ENCODE data around the gene PIK3CG. TPM values are rescaled to one million over a fixed set of nuclear protein-coding genes. Genes with fewer than 3 reads are reported as not detected.
"Not testable (repeated sequence)": the region's sequence is repeated elsewhere in the genome, so short reads cannot be mapped to it uniquely, and the experiment has no call there.

The PIK3CG gene
- total RNA-seq, 1 experiment from 2014 or later = not detected

DNA sequence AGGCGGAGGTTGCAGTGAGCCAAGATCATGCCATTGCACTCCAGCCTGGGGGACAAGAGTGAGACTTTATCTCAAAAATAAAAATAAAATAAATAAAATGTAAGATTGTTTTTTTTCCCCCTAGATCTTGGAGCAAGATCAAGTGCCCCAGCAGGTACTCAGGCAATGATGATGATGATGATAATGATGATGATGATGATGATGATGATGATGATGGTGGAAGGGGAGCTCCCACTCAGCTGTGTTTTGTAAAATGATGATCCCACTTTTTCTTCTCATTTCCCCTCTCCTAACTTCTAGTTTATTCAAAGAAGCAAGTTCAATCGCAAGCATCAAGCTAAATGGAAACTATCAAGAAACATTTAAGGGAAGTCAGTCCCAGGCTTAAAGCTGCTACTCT is 50.3 kb downstream of the PIK3CG start:
- no peak overlapping the region for H3K27ac Mint-ChIP-seq (ENCODE audit: unreplicated experiment)
- TF ChIP-seq, protein P1, sequence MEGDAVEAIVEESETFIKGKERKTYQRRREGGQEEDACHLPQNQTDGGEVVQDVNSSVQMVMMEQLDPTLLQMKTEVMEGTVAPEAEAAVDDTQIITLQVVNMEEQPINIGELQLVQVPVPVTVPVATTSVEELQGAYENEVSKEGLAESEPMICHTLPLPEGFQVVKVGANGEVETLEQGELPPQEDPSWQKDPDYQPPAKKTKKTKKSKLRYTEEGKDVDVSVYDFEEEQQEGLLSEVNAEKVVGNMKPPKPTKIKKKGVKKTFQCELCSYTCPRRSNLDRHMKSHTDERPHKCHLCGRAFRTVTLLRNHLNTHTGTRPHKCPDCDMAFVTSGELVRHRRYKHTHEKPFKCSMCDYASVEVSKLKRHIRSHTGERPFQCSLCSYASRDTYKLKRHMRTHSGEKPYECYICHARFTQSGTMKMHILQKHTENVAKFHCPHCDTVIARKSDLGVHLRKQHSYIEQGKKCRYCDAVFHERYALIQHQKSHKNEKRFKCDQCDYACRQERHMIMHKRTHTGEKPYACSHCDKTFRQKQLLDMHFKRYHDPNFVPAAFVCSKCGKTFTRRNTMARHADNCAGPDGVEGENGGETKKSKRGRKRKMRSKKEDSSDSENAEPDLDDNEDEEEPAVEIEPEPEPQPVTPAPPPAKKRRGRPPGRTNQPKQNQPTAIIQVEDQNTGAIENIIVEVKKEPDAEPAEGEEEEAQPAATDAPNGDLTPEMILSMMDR (IDR thresholded peaks at IDR 0.05; ENCODE audit: unreplicated experiment) = no peak
- CTCF ChIA-PET = no interaction called here
- no TSS peak for BruUV-seq (replicated peaks)
- no peak for DNase-seq
- H3K36me3 Mint-ChIP-seq (ENCODE audit: insufficient read depth, unreplicated experiment) = no peaks in the 10 kb centered on the region
- H3K4me1 Mint-ChIP-seq (ENCODE audit: low read depth, unreplicated experiment) = no peaks in the 10 kb centered on the region
- H3K4me3 Mint-ChIP-seq (ENCODE audit: low read depth, unreplicated experiment) = no peak overlapping the region
- H3K27me3 Mint-ChIP-seq (ENCODE audit: unreplicated experiment) = peaks cover 11% of the 10 kb centered on the region
- no peaks in the 10 kb centered on the region for H3K9me3 Mint-ChIP-seq (ENCODE audit: low read depth, unreplicated experiment)
- intact Hi-C loops (cut with micrococcal nuclease; ENCODE audit: unreplicated experiment) = no loop called here

DNA sequence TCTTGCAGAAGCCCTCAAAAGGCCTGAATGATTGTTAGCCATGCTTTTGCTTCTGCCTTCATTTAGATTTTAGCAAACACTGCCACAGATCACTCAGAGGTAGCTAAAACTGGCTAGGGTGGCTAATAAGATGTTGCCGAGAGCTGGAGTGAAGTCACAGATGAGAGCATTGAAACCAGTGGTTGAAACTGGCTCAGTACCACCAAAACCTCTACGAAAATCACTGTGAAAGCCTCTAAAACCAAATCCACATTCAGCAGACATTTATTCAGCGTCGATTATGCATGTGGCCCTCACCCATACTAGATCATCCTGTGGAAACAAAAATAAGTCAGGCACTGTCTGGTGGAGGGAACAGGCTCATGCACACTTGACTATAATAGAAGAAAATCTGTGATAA is 50.8 kb downstream of the PIK3CG start:
- Mint-ChIP-seq H3K27ac (ENCODE audit: unreplicated experiment) (no peak overlapping the region), H3K4me3 (ENCODE audit: low read depth, unreplicated experiment) (no peak overlapping the region), H3K27me3 (ENCODE audit: unreplicated experiment) (peaks cover 16% of the 10 kb centered on the region), H3K9me3 (ENCODE audit: low read depth, unreplicated experiment) (no peaks in the 10 kb centered on the region), H3K4me1 (ENCODE audit: low read depth, unreplicated experiment) (no peaks in the 10 kb centered on the region), H3K36me3 (ENCODE audit: insufficient read depth, unreplicated experiment) (no peaks in the 10 kb centered on the region)
- intact Hi-C loops (cut with micrococcal nuclease; ENCODE audit: unreplicated experiment) = no loop called here
- no TSS peak for BruUV-seq (replicated peaks)
- DNase-seq = no peak
- CTCF ChIA-PET = no interaction called here
- TF ChIP-seq, protein P1 (IDR thresholded peaks at IDR 0.05; ENCODE audit: unreplicated experiment) = no peak

DNA sequence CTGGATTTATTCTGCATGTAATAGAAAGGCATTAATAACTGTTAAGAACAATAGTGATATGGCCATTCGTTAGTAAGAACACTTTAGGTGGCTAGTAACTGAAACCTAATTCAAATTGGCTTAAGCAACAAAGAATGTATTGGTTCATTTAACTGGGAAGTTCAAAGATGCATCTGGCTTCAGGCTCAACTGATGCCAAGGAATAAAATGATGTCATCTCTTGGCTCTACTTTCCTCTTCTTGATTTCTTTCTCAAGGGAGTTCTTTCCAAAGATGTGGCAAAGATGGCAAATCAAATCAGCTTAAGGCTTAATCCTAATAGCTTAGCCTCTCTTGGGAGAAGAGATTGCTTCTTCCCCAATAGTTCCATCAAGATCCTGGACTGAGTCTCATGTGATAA is 51.6 kb downstream of the PIK3CG start:
- H3K27me3 Mint-ChIP-seq (ENCODE audit: unreplicated experiment) = peaks cover 24% of the 10 kb centered on the region
- H3K27ac Mint-ChIP-seq (ENCODE audit: unreplicated experiment) = no peak overlapping the region
- DNase-seq = no peak

DNA sequence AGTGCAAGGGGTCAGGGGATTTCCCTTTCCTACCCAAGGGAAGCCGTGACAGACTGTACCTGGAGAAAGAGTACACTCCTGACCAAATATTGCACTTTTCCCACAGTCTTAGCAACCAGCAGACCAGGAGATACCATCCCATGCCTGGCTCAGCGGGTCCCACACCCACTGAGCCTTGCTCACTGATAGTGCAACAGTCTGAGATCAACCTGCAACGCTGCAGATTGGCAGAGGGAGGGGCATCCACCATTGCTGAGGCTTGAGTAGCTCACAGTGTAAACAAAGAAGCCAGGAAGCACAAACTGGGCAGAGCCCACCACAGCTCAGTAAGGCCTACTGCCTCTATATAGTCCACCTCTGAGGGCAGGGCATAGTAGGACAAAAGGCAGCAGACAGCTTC is 53.9 kb downstream of the PIK3CG start:
- no peak overlapping the region for H3K27ac Mint-ChIP-seq (ENCODE audit: unreplicated experiment)
- BruUV-seq (replicated peaks) = no TSS peak
- TF ChIP-seq, protein P1 (IDR thresholded peaks at IDR 0.05; ENCODE audit: unreplicated experiment) = no peak
- H3K4me1 Mint-ChIP-seq (ENCODE audit: low read depth, unreplicated experiment) = no peaks in the 10 kb centered on the region
- no peak for DNase-seq
- H3K9me3 Mint-ChIP-seq (ENCODE audit: low read depth, unreplicated experiment) = no peaks in the 10 kb centered on the region
- H3K36me3 Mint-ChIP-seq (ENCODE audit: insufficient read depth, unreplicated experiment) = no peaks in the 10 kb centered on the region
- no peak overlapping the region for H3K4me3 Mint-ChIP-seq (ENCODE audit: low read depth, unreplicated experiment)
- intact Hi-C loops (cut with micrococcal nuclease; ENCODE audit: unreplicated experiment) = no loop called here
- peaks cover 25% of the 10 kb centered on the region for H3K27me3 Mint-ChIP-seq (ENCODE audit: unreplicated experiment)
- CTCF ChIA-PET = no interaction called here

More for the DNA sequence above, 51.6 kb downstream of the PIK3CG start:
- TF ChIP-seq, protein P1 (IDR thresholded peaks at IDR 0.05; ENCODE audit: unreplicated experiment) = no peak
- H3K9me3 Mint-ChIP-seq (ENCODE audit: low read depth, unreplicated experiment) = no peaks in the 10 kb centered on the region
- no peaks in the 10 kb centered on the region for H3K36me3 Mint-ChIP-seq (ENCODE audit: insufficient read depth, unreplicated experiment)
- BruUV-seq (replicated peaks) = no TSS peak
- intact Hi-C loops (cut with micrococcal nuclease; ENCODE audit: unreplicated experiment) = no loop called here
- no peaks in the 10 kb centered on the region for H3K4me1 Mint-ChIP-seq (ENCODE audit: low read depth, unreplicated experiment)
- no peak overlapping the region for H3K4me3 Mint-ChIP-seq (ENCODE audit: low read depth, unreplicated experiment)
- CTCF ChIA-PET = no interaction called here

DNA sequence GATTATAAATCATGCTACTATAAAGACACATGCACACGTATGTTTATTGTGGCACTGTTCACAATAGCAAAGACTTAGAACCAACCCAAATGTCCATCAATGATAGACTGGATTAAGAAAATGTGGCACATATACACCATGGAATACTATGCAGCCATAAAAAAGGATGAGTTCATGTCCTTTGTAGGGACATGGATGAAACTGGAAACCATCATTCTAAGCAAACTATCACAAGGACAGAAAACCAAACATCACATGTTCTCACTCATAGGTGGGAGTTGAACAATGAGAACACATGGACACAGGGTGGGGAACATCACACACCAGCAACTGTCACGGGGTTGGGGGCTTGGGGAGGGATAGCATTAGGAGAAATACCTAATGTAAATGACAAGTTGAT is 59.4 kb downstream of the PIK3CG start:
- intact Hi-C loops (cut with micrococcal nuclease; ENCODE audit: unreplicated experiment); DNase-seq; CTCF ChIA-PET; H3K36me3 Mint-ChIP-seq (ENCODE audit: insufficient read depth, unreplicated experiment); H3K27ac Mint-ChIP-seq (ENCODE audit: unreplicated experiment); H3K9me3 Mint-ChIP-seq (ENCODE audit: low read depth, unreplicated experiment); H3K4me1 Mint-ChIP-seq (ENCODE audit: low read depth, unreplicated experiment); BruUV-seq (replicated peaks); H3K4me3 Mint-ChIP-seq (ENCODE audit: low read depth, unreplicated experiment): not testable (repeated sequence)
- H3K27me3 Mint-ChIP-seq (ENCODE audit: unreplicated experiment) = peaks cover 24% of the 10 kb centered on the region

Data from Calu3 (cell line).